ENCODE measurements around the gene LRP1B.
"Not testable (repeated sequence)": the region's sequence is repeated elsewhere in the genome, so short reads cannot be mapped to it uniquely, and the experiment has no call there.

LRP1B gene

GRCh38 chr2:141317986-141318385, 812.8 kb downstream of the LRP1B start:
- no peak for DNase-seq (ENCODE audit: low read depth in 2 of 2)

GRCh38 chr2:141316606-141317005, 814.2 kb downstream of the LRP1B start:
- DNase-seq (ENCODE audit: low read depth in 2 of 2): no peak

- DNase-seq (ENCODE audit: low read depth in 2 of 2): no peak
Observed at GRCh38 chr2:141316103-141316502, 814.7 kb downstream of the LRP1B start.

DNA sequence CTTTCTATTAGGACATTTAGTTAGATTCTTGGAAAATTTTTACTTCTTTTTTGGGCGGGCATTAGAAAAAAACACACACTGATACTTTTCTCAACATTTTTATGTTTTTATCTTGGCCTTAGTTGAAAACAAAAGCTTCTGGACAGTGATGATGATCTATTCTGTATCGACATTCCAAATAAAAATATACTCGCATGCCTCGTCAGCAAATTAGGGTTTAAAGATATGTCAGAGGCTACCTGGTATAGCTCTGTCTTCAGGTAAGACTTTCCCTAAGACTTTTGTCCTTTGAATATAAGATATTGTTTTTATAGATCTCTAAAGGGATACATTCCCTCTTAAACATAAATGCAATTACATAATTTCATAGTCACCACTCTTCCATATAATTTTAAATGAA, 816.8 kb downstream of the LRP1B start:
- no peak for DNase-seq (ENCODE audit: low read depth in 2 of 2)

- DNase-seq (ENCODE audit: low read depth in 2 of 2): no peak
Observed at GRCh38 chr2:141311430-141311829, 819.4 kb downstream of the LRP1B start.

GRCh38 chr2:141306368-141306767, 824.4 kb downstream of the LRP1B start:
- no peak for DNase-seq (ENCODE audit: low read depth in 2 of 2)

DNA sequence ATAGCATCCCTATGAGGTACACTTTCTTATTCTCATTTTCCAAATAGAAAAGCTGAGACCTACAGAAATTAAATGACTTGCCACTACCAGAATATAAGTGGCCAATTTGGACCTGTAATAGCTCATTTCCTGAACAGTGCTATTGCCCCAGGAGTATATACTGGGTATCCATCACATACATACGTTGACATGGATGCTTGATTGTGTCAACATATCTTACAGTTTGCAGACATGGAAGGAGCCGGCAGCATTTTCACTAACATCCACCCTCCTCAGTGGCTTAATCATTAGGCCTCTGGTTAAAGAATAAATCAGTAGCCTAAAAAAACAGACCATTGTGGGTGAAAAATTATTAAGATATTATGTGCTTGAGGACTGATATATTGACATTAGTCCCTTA, 829.3 kb downstream of the LRP1B start:
- no peak for DNase-seq (ENCODE audit: low read depth in 2 of 2)

- no peak for DNase-seq (ENCODE audit: low read depth in 2 of 2)
Observed at GRCh38 chr2:141280037-141280436, 850.8 kb downstream of the LRP1B start.

DNA sequence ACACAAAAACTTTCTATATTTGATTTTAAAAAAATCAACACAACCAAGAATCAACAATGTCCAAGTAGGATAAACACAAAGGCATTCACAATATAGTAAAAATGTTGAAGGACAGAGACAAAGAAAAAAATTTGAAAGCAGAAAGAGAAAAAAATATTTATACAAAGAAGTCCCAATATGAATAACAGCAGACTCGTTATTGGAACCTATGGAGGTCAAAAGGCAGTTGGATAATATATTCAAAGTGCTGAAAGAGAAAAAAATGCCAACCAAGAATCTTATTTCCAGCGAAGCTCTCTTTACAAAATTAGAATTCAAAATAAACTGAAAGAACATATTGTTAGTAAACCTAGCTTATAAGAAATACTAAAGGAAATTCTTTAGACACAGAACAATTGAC, 859.5 kb downstream of the LRP1B start:
- no peak for DNase-seq (ENCODE audit: low read depth in 2 of 2)

DNA sequence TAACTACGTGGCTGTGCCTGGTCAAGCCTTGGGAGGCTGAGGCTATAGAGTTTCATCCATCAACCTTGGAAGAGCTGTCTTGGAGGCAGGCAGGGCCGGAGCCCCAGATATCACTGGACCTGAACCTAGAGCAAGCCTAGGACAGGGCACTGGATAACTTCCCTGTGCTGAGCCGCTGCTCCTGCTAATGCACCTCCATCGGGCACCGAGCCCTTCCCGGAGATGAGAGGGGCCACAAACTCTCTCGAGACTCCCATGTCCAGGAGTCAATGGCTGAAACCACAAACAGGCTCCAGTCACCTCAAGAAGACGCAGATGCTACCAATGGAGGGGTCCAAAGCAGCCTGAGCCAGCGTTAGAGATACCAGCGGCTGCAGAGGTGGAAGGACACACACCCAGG, 866.0 kb downstream of the LRP1B start:
- DNase-seq (ENCODE audit: low read depth in 2 of 2): no peak

DNA sequence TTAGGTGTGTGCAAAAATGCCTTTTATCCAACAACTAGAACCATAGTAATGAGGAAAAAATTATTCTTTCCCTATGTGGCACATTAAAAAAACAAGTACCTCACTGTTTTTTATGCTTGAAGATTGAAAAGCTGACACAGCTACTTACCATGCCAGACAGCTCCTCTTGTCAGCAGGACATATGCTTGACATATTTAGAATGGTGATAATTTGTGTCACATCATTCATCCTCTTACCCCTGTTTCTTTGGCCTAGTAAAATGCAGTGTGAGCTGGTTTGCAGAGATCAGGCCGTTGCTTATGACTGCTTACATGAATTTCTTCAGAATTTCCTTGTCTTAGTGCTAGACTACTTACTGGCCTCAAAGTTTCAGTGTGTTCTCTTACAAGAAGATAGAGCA, 869.9 kb downstream of the LRP1B start:
- DNase-seq (ENCODE audit: low read depth in 2 of 2): no peak

GRCh38 chr2:141259683-141260082, 871.1 kb downstream of the LRP1B start:
- DNase-seq (ENCODE audit: low read depth in 2 of 2): no peak

DNA sequence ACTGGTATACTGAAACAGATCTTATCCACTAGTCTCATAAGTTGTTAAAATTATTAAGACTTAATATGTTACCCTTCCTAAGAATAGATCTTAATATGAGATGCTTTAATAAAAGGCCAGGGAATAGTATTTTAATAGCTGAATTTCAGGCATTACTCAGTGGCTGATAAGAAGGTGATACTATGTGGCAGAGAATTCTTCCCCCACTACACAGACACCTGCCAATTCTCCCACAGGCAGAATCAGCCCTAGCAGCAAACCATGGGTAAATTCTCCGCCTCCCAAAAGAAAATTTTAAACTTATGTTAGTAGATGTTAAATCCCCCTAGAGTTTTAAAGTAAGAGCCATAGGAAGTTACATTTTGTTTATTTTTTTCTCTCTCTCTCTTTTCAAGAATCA, 888.8 kb downstream of the LRP1B start:
- DNase-seq (ENCODE audit: low read depth in 2 of 2): no peak

GRCh38 chr2:141226560-141226959, 904.3 kb downstream of the LRP1B start:
- DNase-seq (ENCODE audit: low read depth in 2 of 2): no peak

DNA sequence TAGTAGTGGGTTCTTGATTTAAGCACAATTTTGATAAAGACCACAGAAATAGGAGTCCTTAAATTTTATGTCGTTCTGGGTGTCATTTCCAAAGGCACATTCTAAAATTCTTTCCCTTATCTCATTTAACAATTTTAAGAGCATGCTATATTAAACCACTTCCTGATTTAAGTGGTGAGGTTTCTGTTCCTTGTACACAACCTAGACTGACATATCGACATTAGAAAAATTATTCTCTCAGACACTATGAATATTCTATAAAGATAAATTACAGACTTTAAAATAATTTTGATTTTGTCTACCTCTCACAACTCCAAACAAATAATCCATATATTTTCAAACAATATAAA, 923.8 kb downstream of the LRP1B start:
- no peak for DNase-seq (ENCODE audit: low read depth in 2 of 2)

GRCh38 chr2:141201016-141201565, 929.7 kb downstream of the LRP1B start:
- no peak for DNase-seq (ENCODE audit: low read depth in 2 of 2)

DNA sequence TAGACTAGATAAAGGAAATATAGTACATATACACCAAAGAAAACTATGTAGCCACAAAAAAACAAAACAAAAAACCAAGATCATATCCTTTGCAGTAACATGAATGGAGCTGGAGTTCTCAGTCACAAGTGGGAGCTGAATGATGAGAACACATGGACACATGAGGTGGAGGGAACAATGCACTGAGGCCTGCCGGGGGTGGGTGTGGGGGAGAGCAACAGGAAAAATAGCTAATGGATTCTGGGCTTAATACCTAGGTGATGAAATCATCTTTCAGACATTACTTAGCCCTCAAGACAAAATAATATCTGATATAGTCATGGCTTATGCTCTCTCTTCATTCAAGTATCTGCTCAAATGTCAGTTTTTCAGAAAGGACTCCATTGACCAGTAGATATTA, 930.6 kb downstream of the LRP1B start:
- no peak for DNase-seq (ENCODE audit: low read depth in 2 of 2)

GRCh38 chr2:141199711-141200110, 931.1 kb downstream of the LRP1B start:
- DNase-seq (ENCODE audit: low read depth in 2 of 2): no peak

GRCh38 chr2:141195087-141195486, 935.7 kb downstream of the LRP1B start:
- no peak for DNase-seq (ENCODE audit: low read depth in 2 of 2)

GRCh38 chr2:141187075-141187439, 943.8 kb downstream of the LRP1B start:
- DNase-seq (ENCODE audit: low read depth in 2 of 2): no peak

DNA sequence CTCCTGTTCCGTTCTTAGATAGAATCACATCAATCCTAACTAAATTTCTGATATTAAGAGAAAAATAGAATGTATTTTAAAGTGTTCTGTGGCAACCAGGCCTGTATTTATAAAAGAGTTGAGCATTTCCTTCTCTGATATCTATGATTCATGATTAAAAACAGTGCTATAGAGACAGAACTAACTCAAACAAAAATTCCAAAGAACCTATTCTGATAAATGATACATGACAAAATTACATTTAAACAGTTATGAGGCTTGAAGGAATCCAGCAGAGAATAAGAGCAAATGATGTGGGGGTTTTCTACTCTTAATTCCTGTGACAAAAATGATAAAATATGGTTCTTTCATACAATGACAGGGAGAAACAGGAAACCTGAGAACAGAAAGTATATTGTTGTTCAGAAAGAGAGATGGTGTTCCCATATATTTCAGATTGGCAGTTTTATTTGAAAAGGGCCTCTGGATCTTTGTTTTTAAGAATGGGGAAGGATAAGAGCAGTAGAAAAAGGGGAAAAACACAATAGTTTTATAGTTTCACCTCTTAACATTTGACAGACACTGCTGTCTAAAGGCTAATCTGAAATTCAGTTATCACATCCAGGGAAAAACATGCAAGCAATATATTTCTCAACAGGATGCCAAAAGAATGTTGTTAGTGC, 944.3 kb downstream of the LRP1B start:
- DNase-seq (ENCODE audit: low read depth in 2 of 2): no peak

GRCh38 chr2:141182246-141182645, 948.6 kb downstream of the LRP1B start:
- DNase-seq (ENCODE audit: low read depth in 2 of 2): no peak

DNA sequence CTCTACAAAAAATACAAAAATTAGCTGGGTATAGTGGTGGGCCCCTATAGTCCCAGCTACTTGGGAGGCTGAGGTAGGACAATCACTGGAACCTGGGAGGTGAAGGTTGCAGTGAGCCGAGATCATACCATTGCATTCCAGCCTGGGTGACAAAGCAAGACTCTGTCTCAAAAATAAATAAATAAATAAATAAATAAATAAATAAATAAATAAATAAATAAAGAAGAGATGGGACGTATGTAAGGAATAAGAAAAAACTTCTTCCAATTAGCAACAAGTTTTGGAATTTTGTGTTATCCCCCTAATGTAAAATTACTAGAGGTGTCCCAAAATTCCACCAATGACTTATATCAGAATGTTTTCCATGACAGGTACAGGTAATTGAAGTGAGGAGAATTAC, 961.7 kb downstream of the LRP1B start:
- DNase-seq (ENCODE audit: low read depth in 2 of 2): not testable (repeated sequence)

DNA sequence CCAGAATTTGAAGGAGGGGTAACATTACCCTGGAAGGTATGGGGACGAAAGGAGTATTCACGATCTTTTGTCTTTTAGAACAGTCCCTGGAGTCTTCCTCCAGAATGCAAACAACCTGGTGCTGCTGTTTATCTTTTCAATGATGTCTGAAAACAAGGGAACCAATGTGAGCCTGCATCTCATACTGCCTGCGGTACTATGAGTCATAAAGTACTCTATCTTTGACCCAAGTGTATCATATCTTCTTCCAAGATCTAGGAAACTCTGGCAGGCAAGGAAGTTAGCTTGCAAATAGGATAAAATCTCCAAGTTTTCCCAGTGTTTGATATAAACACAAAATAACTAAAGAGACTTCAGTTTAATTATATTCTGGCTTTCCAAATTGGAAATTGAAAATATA, 968.5 kb downstream of the LRP1B start:
- no peak for DNase-seq (ENCODE audit: low read depth in 2 of 2)

Measured in stimulated activated CD8-positive, alpha-beta memory T cell treated with anti-CD3 and anti-CD28 coated beads, Interleukin-7, amount 100 ng/mL, for 1 hour (primary cell).